Neural progenitor cell (in vitro differentiated cells): ENCODE measurements around the gene RPS6KB1.
"Not testable (repeated sequence)": the region's sequence is repeated elsewhere in the genome, so short reads cannot be mapped to it uniquely, and the experiment has no call there.

ENCODE experiments used
- CTCF ChIP-seq: fragments of 200-600 bp; sonication (generic); IDR thresholded peaks from 2 replicates; pipeline ENCODE4 v1.5.1; 2017; ENCODE audit warnings: antibody characterized with exemption, mild to moderate bottlenecking
- EZH2phosphoT487 ChIP-seq: fragments of 200-600 bp; sonication (generic); IDR thresholded peaks from 2 replicates; pipeline ENCODE4 v1.6.1; 2017; ENCODE audit warnings: antibody characterized with exemption

DNA sequence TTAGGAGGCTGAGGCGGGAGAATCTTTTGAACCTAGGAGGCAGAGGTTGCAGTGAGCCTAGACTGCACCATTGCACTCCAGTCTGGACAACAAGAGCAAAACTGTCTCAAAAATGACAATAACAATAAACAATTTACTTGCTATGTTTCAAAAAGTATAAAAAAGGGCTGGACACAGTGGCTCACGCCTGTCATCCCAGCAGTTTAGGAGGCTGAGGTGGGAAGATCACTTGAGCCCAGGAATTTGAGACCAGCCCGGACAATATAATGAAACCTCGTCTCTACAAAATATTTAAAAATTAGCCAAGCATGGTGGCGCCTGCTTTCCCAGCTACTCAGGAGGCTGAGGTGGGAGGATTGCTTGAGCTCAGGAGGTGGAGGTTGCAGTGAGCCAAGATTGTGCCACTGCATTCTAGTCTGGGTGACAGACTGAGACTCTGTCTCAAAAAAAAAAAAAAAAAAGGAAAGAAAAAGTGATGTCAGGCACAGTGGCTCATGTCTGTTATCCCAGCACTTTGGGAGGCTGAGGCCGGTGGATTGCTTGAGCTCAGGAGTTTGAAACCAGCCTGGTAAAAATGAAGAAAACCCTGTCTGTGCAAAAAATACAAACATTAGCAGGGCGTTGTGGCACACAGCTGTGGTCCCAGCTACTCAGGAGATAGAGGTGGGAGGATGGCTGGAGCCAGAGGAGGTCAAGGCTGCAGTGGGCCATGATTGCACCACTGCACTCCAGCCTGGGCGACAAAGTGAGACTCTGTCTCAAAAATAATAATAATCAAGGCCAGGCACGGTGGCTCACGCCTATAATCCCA lies 38.8 kb upstream of the RPS6KB1 start:
- not testable (repeated sequence) for TF ChIP-seq CTCF, EZH2phosphoT487
